GM12892 (cell line): Measurements from ENCODE around the gene RPS6KB1.

ENCODE experiments used
- POLR2A ChIP-seq: IDR thresholded peaks from 2 replicates; pipeline ENCODE4 v1.6.1; 2011; ENCODE audit warnings: low read depth, low read length, control low read depth
- POLR2AphosphoS5 ChIP-seq: IDR thresholded peaks from 2 replicates; pipeline ENCODE4 v1.6.1; 2011; ENCODE audit warnings: low read depth, low read length, control low read depth

DNA sequence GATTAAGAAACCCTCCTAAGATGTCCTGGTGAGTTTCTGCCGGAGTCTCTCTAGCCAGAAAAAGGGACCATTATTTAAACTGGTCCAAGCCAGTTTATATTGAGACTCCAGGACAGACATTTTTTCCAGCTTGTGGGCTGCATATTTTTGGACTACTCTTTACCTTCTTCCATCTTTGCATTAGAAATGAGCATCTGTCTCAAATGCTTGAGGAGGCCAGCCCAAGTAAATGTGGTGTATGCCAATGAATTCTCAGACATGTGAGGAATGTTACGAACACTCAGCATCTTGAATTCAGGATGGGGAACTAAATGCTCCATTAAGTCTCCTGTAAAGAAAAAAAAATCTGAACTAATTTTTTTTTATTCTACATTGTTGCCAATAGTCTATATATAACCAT lies 18.5 kb upstream of the RPS6KB1 start:
- TF ChIP-seq POLR2A (no peak), POLR2AphosphoS5 (no peak)
